Right cardiac atrium (tissue), 5 donors: ENCODE data around the gene FAM227B. TPM values are rescaled to one million over a fixed set of nuclear protein-coding genes. Genes with fewer than 3 reads are reported as not detected.

ENCODE experiments used
- ATAC-seq, 2 donors: fragments of 200-7000 bp; cut with Tn5 transposase; one replicate each; pipeline versions ENCODE4 v1.8.0 to v1.9.1; 2020; ENCODE audit warnings: moderate library complexity in 2 of 2, mild to moderate bottlenecking in 1 of 2
- DNase-seq, 3 donors: peaks; one replicate each; pipeline ENCODE4 v3.0.0-alpha.2; 2020
- H3K27ac ChIP-seq: one replicate; pipeline ENCODE4 v1.5.1; 2013; ENCODE audit warnings: mild to moderate bottlenecking, low read length, control low read depth, moderate library complexity
- H3K27me3 ChIP-seq: one replicate; pipeline ENCODE4 v1.6.1; 2013; ENCODE audit not compliant: control insufficient read depth, insufficient read depth
- H3K4me1 ChIP-seq: one replicate; pipeline ENCODE4 v1.6.1; 2013; ENCODE audit warnings: low read length; ENCODE audit not compliant: control insufficient read depth, insufficient read depth
- H3K4me3 ChIP-seq: one replicate; pipeline ENCODE4 v1.5.1; 2013; ENCODE audit warnings: low read length, control low read depth
- H3K9me3 ChIP-seq: one replicate; pipeline ENCODE4 v1.6.1; 2013; ENCODE audit warnings: low read length; ENCODE audit not compliant: control insufficient read depth
- WGBS: extraction: QIAGEN DNeasy Blood & Tissue Kit; methylation state at CpG from one replicate; pipeline ENCODE4 v1.1.7; 2013; 5-methylcytosine and 5-hydroxymethylcytosine counted together
- intact Hi-C, 4 donors: fragments of 100-400 bp; cut with DNase I; formaldehyde crosslinking; loops; one replicate each; pipeline versions ENCODE4 v1.11.0 to v1.14.0; 2022 to 2023
- polyA plus RNA-seq: library from polyadenylated mRNA; stranded (reverse); fragments of 200-250 nt; gene quantifications from one replicate; pipeline ENCODE4 v1.2.3, GENCODE V29; 2013
- total RNA-seq, 4 donors: library from RNA; stranded (reverse); fragmentation: NEBNext Ultra II Directional; extraction: Animal tissue kit (Norgen Biotek cat#: 25700); gene quantifications; one replicate each; pipeline ENCODE4 v1.2.1, GENCODE V29; 2021
- donor health status: healthy with polysubstance abuse.
- donor health status: DM: no; HTN: yes; CAD: no.
- donor health status: DM: no; HTN: no; CAD: no.
- donor health status: DM: no; HTN: yes; CAD: no; lungs with severe emphysema.
- donor health status: DM: yes; HTN: yes; CAD: no.

Gene FAM227B
- total and polyA plus RNA-seq, 5 donors: 9.8 to 19.2 (median 12.4) TPM

- 97% methylated on average over 1 of the region's 1 CpG for WGBS
- ATAC-seq (peak in 1 of 2 donors; percentile 50), DNase-seq (no peak)
- Histone ChIP-seq H3K27ac (no peak overlapping the region), H3K27me3 (no peaks in the 10 kb centered on the region), H3K9me3 (peaks cover 2% of the 10 kb centered on the region), H3K4me1 (peaks cover 8% of the 10 kb centered on the region), H3K4me3 (no peak overlapping the region)
- intact Hi-C loops: no loop called here
Observed at GRCh38 chr15:49644364-49644794, 23.8 kb upstream of the FAM227B start.

- Histone ChIP-seq H3K4me1 (no peaks in the 10 kb centered on the region), H3K27me3 (no peaks in the 10 kb centered on the region), H3K9me3 (no peaks in the 10 kb centered on the region), H3K4me3 (no peak overlapping the region), H3K27ac (no peak overlapping the region)
- DNase-seq (no peak), ATAC-seq (no peak)
- 90% methylated on average over 4 of the region's 4 CpGs for WGBS
- intact Hi-C loops: no loop called here
Observed at GRCh38 chr15:49637857-49638256, 17.2 kb upstream of the FAM227B start.

- H3K27ac ChIP-seq: no peak overlapping the region
- 90% methylated on average over 2 of the region's 2 CpGs for WGBS
- no peak for DNase-seq
- H3K9me3 ChIP-seq: no peaks in the 10 kb centered on the region
- no peak for ATAC-seq
- no peaks in the 10 kb centered on the region for H3K4me1 ChIP-seq
- no peaks in the 10 kb centered on the region for H3K27me3 ChIP-seq
- no peak overlapping the region for H3K4me3 ChIP-seq
- intact Hi-C loops: loop anchor here in 1 of 4 donors (10.0 kb wide), 1 partner anchor 266 kb away; no protein-coding TSS in a partner anchor
Observed at GRCh38 chr15:49628379-49628778, 7.8 kb upstream of the FAM227B start.

GRCh38 chr15:49627407-49627877 lies 6.8 kb upstream of the FAM227B start:
- DNase-seq (no peak), ATAC-seq (no peak)
- intact Hi-C loops: loop anchor here in 1 of 4 donors (10.0 kb wide), 1 partner anchor 267 kb away; no protein-coding TSS in a partner anchor
- Histone ChIP-seq H3K4me1 (no peaks in the 10 kb centered on the region), H3K27me3 (no peaks in the 10 kb centered on the region), H3K4me3 (no peak overlapping the region), H3K27ac (no peak overlapping the region), H3K9me3 (no peaks in the 10 kb centered on the region)
- WGBS: 78% methylated on average over 1 of the region's 1 CpG

GRCh38 chr15:49625460-49626036 lies 4.9 kb upstream of the FAM227B start:
- intact Hi-C loops: loop anchor here in 1 of 4 donors (10.0 kb wide), 1 partner anchor 269 kb away; no protein-coding TSS in a partner anchor
- no peak overlapping the region for H3K27ac ChIP-seq
- WGBS: 95% methylated on average over 5 of the region's 5 CpGs

DNA sequence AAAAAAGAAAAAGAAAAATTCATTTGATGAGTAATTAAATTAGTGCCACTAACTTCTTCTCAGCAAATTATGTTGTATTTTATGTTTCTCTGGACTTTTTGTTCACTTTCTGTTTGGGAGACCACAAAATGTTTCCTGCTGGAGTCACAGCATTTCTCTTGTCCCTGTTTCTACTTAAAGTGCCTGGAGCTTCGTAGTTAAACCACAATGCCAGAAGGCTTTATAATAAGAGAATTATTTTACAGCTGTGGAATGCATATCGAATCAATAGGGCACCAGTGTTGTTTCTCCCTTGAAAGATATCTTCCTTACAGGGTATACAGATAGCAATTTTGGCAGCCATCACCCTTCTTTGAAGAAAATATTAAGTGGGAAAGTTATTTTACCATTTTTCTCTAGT lies 3.4 kb upstream of the FAM227B start:
- Histone ChIP-seq H3K27me3 (no peaks in the 10 kb centered on the region), H3K4me1 (no peaks in the 10 kb centered on the region), H3K9me3 (no peaks in the 10 kb centered on the region), H3K27ac (no peak overlapping the region), H3K4me3 (no peak overlapping the region)
- no peak for DNase-seq
- no peak for ATAC-seq
- intact Hi-C loops: loop anchor here in 1 of 4 donors (10.0 kb wide), 1 partner anchor 271 kb away; no protein-coding TSS in a partner anchor
- WGBS: 54% methylated on average over 2 of the region's 2 CpGs

More at GRCh38 chr15:49625460-49626036, 4.9 kb upstream of the FAM227B start:
- no peak for DNase-seq
- no peak for ATAC-seq
- H3K4me1 ChIP-seq: no peaks in the 10 kb centered on the region
- H3K27me3 ChIP-seq: no peaks in the 10 kb centered on the region
- no peak overlapping the region for H3K4me3 ChIP-seq
- H3K9me3 ChIP-seq: no peaks in the 10 kb centered on the region

DNA sequence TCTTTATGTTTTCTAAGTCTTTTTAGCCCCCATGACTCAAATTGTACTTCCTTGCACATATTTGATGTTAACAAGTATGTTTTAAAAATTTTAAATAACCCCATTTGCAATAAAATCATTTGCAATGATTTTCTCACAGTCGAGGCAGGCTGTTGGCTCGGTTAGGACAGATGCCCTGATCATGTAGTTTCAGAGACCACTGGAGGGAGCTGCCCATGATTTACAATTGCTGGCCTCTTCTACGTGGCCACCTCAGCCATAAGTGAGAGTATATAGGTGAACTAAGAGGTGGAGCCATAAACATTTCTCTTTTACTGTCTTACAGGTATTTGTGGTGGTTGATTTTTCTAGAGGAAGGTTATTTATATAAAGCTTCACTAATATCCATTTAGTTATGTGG lies 1.9 kb upstream of the FAM227B start:
- ATAC-seq: no peak
- Histone ChIP-seq H3K27ac (no peak overlapping the region), H3K9me3 (no peaks in the 10 kb centered on the region), H3K27me3 (no peaks in the 10 kb centered on the region), H3K4me3 (no peak overlapping the region), H3K4me1 (no peaks in the 10 kb centered on the region)
- intact Hi-C loops: loop anchor here in 1 of 4 donors (10.0 kb wide), 1 partner anchor 272 kb away; no protein-coding TSS in a partner anchor
- no peak for DNase-seq
- 72% methylated on average over 3 of the region's 3 CpGs for WGBS

DNA sequence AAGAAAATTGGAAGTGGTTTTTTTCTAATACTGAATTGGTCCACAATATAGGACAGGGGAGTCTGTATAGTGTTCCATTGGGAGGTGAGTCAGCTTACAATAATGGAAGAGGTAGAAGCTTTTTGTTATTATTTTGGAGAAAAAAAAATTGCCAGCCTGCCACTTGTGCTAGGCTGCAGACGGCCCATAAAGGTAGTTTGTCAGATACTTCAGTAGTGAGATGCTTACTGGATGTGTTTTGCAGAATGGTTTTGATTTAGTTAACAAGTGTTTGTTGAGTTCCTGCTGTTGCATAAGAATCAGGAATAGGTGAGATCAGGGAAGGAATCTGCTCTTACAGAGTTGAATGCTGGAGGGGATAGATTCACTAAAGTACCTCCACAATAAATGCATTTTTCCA lies 1.3 kb upstream of the FAM227B start:
- DNase-seq (no peak), ATAC-seq (no peak)
- no peaks in the 10 kb centered on the region for H3K4me1 ChIP-seq
- no peak overlapping the region for H3K27ac ChIP-seq
- no peaks in the 10 kb centered on the region for H3K9me3 ChIP-seq
- WGBS: 36% methylated on average over 1 of the region's 1 CpG
- intact Hi-C loops: loop anchor here in 1 of 4 donors (10.0 kb wide), 1 partner anchor 273 kb away; no protein-coding TSS in a partner anchor
- peak overlapping the region; percentile 51 for H3K4me3 ChIP-seq
- H3K27me3 ChIP-seq: no peaks in the 10 kb centered on the region

- Histone ChIP-seq H3K27ac (no peak overlapping the region), H3K4me3 (peak overlapping the region; percentile 51), H3K9me3 (no peaks in the 10 kb centered on the region), H3K4me1 (no peaks in the 10 kb centered on the region), H3K27me3 (no peaks in the 10 kb centered on the region)
- intact Hi-C loops: loop anchor here in 1 of 4 donors (10.0 kb wide), 1 partner anchor 273 kb away; no protein-coding TSS in a partner anchor
- WGBS: 14% methylated on average over 8 of the region's 8 CpGs
- DNase-seq: no peak
- ATAC-seq: no peak
Observed at GRCh38 chr15:49621401-49621811, 788 bp upstream of the FAM227B start.

GRCh38 chr15:49620199-49620598 lies 419 bp downstream of the FAM227B start:
- intact Hi-C loops: loop anchor here in 1 of 4 donors (10.0 kb wide), 1 partner anchor 275 kb away; no protein-coding TSS in a partner anchor
- no peak overlapping the region for H3K27ac ChIP-seq
- H3K4me1 ChIP-seq: no peaks in the 10 kb centered on the region
- H3K4me3 ChIP-seq: peak overlapping the region; percentile 54
- WGBS: 1% methylated on average over 6 of the region's 6 CpGs
- DNase-seq (no peak), ATAC-seq (peak; percentile 48 to 69)
- no peaks in the 10 kb centered on the region for H3K9me3 ChIP-seq
- no peaks in the 10 kb centered on the region for H3K27me3 ChIP-seq

DNA sequence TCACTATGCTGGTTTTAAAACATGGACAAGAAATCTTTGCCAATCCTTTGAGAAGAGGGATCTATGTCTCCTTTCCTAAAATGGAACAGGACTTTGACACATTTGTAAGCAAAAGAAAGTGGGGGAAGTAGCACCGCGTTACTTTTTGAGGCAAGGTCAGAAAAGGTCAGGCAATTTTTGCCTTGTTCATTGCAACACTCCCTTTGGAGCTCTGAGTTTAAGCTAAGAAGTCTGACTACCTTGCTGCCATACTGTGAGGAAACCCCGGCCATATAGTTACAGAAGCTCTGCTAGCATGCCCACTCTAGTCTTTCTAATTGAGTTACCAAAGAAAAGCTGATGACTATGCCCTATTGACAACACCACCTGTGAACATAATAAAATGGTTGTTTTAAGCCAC lies 1.4 kb downstream of the FAM227B start:
- H3K4me1 ChIP-seq: no peaks in the 10 kb centered on the region
- WGBS: 90% methylated on average over 3 of the region's 3 CpGs
- no peaks in the 10 kb centered on the region for H3K27me3 ChIP-seq
- intact Hi-C loops: no loop called here
- DNase-seq: no peak
- ATAC-seq: no peak
- H3K4me3 ChIP-seq: peak overlapping the region; percentile 2
- no peaks in the 10 kb centered on the region for H3K9me3 ChIP-seq
- H3K27ac ChIP-seq: no peak overlapping the region
